Measurements from ENCODE around the gene RSBN1. TPM values are rescaled to one million over a fixed set of nuclear protein-coding genes. Genes with fewer than 3 reads are reported as not detected.

RSBN1 gene
- total and polyA plus RNA-seq, 10 of the 15 experiments (the other 5 are each of a cell fraction or from before 2014, with no cell fraction given), result 2.9 to 26.8 (median 11.5) TPM

GRCh38 chr1:113808450-113809195, 3.7 kb downstream of the RSBN1 start:
- H4K20me1 ChIP-seq (ENCODE audit: control insufficient read depth, insufficient read depth), result no peaks in the 10 kb centered on the region
- POLR2A ChIA-PET, result interaction anchor here (0.6 to 1.1 kb wide), 2 partner anchors 24 to 97 kb away, joined by 3 to 4 read pairs; no protein-coding TSS in a partner anchor
- RAD21 ChIA-PET (ENCODE audit: unreplicated experiment), result no interaction called here
- no peaks in the 10 kb centered on the region for H3K4me1 ChIP-seq (ENCODE audit: control insufficient read depth, insufficient read depth, low read length)
- H3K9me3 ChIP-seq (replicated peaks; ENCODE audit: control insufficient read depth, insufficient read depth, low read length), result no peaks in the 10 kb centered on the region; the same call in 1 of the 3 replicates
- H3K27me3 ChIP-seq (replicated peaks in 1 of 2; ENCODE audit: control insufficient read depth in 2 of 2, insufficient read depth in 2 of 2, low read length in 1 of 2), result no peaks in the 10 kb centered on the region
- no peak for DNase-seq (ENCODE audit: low read depth, low spot score)
- SMC1A ChIA-PET (ENCODE audit: uncharacterized antibody, unreplicated experiment), result interaction anchor here (0.6 to 1.5 kb wide), 4 partner anchors 15 to 163 kb away, joined by 3 to 4 read pairs (median 4); no protein-coding TSS in a partner anchor
- ATAC-seq, result no peak
- peaks cover 79% of the 10 kb centered on the region for H3K79me2 ChIP-seq (ENCODE audit: control insufficient read depth, insufficient read depth, low read length)
- BruUV-seq (replicated peaks), result no TSS peak
- WGBS (ENCODE audit: insufficient coverage, insufficient replicate concordance, low lambda C conversion rate, missing lambda C conversion rate), result 91% methylated on average over 4 of the region's 4 CpGs
- H2AFZ ChIP-seq (ENCODE audit: control insufficient read depth, low read depth, low read length), result no peak overlapping the region
- 0 out of 2 replicates have a peak, but pooled peaks have one; percentile 18 for TF ChIP-seq MLLT1 (IDR thresholded peaks at IDR 0.05)
- TF ChIP-seq KDM1A (IDR thresholded peaks at IDR 0.05; ENCODE audit: borderline replicate concordance), result no peak
- no peak for TF ChIP-seq EGR1 (IDR thresholded peaks at IDR 0.05; ENCODE audit: borderline replicate concordance in 1 of 2, low read depth in 2 of 2, low read length in 2 of 2)
- TF ChIP-seq USF2 (IDR thresholded peaks at IDR 0.05; ENCODE audit: borderline replicate concordance, low read depth, low read length), result no peak
- intact Hi-C loops (cut with micrococcal nuclease; ENCODE audit: unreplicated experiment) (no loop called here), in situ Hi-C loops (cut with MboI) (no loop called here)
- H3K36me3 ChIP-seq (ENCODE audit: control insufficient read depth in 2 of 2, insufficient read depth in 2 of 2, low read length in 1 of 2), result peaks cover 0 to 4% of the 10 kb centered on the region in 2 experiments; a peak in 1 of 4 replicates
- H3K9ac ChIP-seq (ENCODE audit: control insufficient read depth, insufficient read depth, low read length), result no peak overlapping the region
- CTCF ChIA-PET, result no interaction called here
- no peak overlapping the region for H3K27ac ChIP-seq (ENCODE audit: control insufficient read depth, insufficient read depth)
- FAIRE-seq, result no peak
- H3K4me2 ChIP-seq (ENCODE audit: control insufficient read depth, insufficient read depth), result peak overlapping the region; percentile 62
- H3K4me3 ChIP-seq, result peak overlapping the region; percentile 64

Measured in GM12878 (cell line).